AG04449 (cell line): ENCODE data around the gene UBA1.

ENCODE experiments used
- CTCF ChIA-PET: fragments of 350-600 bp; formaldehyde crosslinking; extraction: SDS; loops from one replicate; lab custom pipeline; 2021; ENCODE audit warnings: antibody characterized with exemption; lab: Yijun Ruan, JAX
- POLR2A ChIA-PET: fragments of 400-600, 350-600 bp; formaldehyde crosslinking; extraction: SDS; loops from one replicate; lab custom pipeline; 2020; ENCODE audit warnings: antibody characterized with exemption, inconsistent platforms; lab: Yijun Ruan, JAX
- DNase-seq: peaks from one replicate; pipeline ENCODE4 v3.0.0-alpha.2; 2010; ENCODE audit warnings: low read depth, low spot score
- H3K4me3 ChIP-seq: 2 replicates; pipeline ENCODE4 v1.5.1; 2011; ENCODE audit warnings: low read depth, mild to moderate bottlenecking, control low read depth, low read length
- CTCF ChIP-seq: IDR thresholded peaks from one replicate; pipeline ENCODE4 v1.5.1; 2011; ENCODE audit warnings: mild to moderate bottlenecking, moderate library complexity, low read length, control low read depth, inconsistent platforms; ENCODE audit not compliant: insufficient read depth; ENCODE audit errors: missing control alignments

The UBA1 gene

GRCh38 chrX:47201345-47201944, 7.8 kb downstream of the UBA1 start:
- no peak for DNase-seq
- ChIA-PET CTCF (interaction anchor here (1.5 to 1.8 kb wide), 2 partner anchors 9 to 182 kb away, joined by 3 to 8 read pairs; no protein-coding TSS in a partner anchor), POLR2A (no interaction called here)
- no peak overlapping the region for H3K4me3 ChIP-seq
- TF ChIP-seq CTCF = no peak

- ChIA-PET CTCF (interaction anchor here (1.3 kb wide), 1 partner anchor 182 kb away, joined by 4 read pairs; no protein-coding TSS in a partner anchor), POLR2A (no interaction called here)
- no peak overlapping the region for H3K4me3 ChIP-seq
- DNase-seq = no peak
- no peak for TF ChIP-seq CTCF
Measured at GRCh38 chrX:47202316-47202715, 8.7 kb downstream of the UBA1 start.

- H3K4me3 ChIP-seq = no peak overlapping the region
- no peak for DNase-seq
- ChIA-PET POLR2A (no interaction called here), CTCF (interaction anchor here (1.3 kb wide), 1 partner anchor 182 kb away, joined by 4 read pairs; no protein-coding TSS in a partner anchor)
- no peak for TF ChIP-seq CTCF
Measured at GRCh38 chrX:47202877-47203276, 9.2 kb downstream of the UBA1 start.

- ChIA-PET CTCF (no interaction called here), POLR2A (interaction anchor here (3.0 kb wide), 1 partner anchor 12 kb away, joined by 9 read pairs; no protein-coding TSS in a partner anchor)
- H3K4me3 ChIP-seq = no peak overlapping the region
- no peak for TF ChIP-seq CTCF
- DNase-seq = no peak
Measured at GRCh38 chrX:47204970-47205369, 11.3 kb downstream of the UBA1 start.

- H3K4me3 ChIP-seq = no peak overlapping the region
- ChIA-PET POLR2A (interaction anchor here (3.0 kb wide), 1 partner anchor 11 kb away, joined by 9 read pairs; no protein-coding TSS in a partner anchor), CTCF (no interaction called here)
- no peak for DNase-seq
- no peak for TF ChIP-seq CTCF
Measured at GRCh38 chrX:47206316-47206715, 12.7 kb downstream of the UBA1 start.

- CTCF ChIA-PET = interaction anchor here (1.4 kb wide), 1 partner anchor 177 kb away, joined by 3 read pairs; no protein-coding TSS in a partner anchor
- no peak for TF ChIP-seq CTCF
- H3K4me3 ChIP-seq = no peak overlapping the region
- no peak for DNase-seq
- POLR2A ChIA-PET = no interaction called here
Measured at GRCh38 chrX:47208108-47208507, 14.5 kb downstream of the UBA1 start.
